ENCODE data around the gene PPP6R2. TPM values are rescaled to one million over a fixed set of nuclear protein-coding genes. Genes with fewer than 3 reads are reported as not detected.

PPP6R2 gene
- total and polyA plus RNA-seq, 2 of the 8 experiments (the other 6 are each of a cell fraction or from before 2014, with no cell fraction given) = 25.0 to 32.2 TPM

GRCh38 chr22:50338860-50339462 is 4.2 kb upstream of the PPP6R2 start:
- H2BK120ac ChIP-seq (replicated peaks; ENCODE audit: low read depth, low read length) = peak overlapping the region; percentile 22
- H3K9ac ChIP-seq (replicated peaks in 1 of 4; ENCODE audit: extremely low read depth in 1 of 4, low read depth in 3 of 4, low read length in 3 of 4) = peak overlapping the region in 1 of 4 experiments; percentile 28; a peak in 1 of 7 replicates
- H3K79me1 ChIP-seq (ENCODE audit: low read depth, low read length) = peaks cover 17% of the 10 kb centered on the region
- 82 to 100% methylated on average over 3 to 4 of the region's 4 CpGs for WGBS, 2 experiments (ENCODE audit: extremely low coverage in 1 of 2, insufficient coverage in 1 of 2, insufficient read length in 1 of 2, insufficient replicate concordance in 2 of 2, low coverage in 1 of 2, low lambda C conversion rate in 2 of 2, missing lambda C conversion rate in 1 of 2)
- H2AK5ac ChIP-seq (ENCODE audit: low read depth, low read length) = peak overlapping the region; percentile 69
- H3K23ac ChIP-seq (ENCODE audit: insufficient read length) = no peak overlapping the region
- peak overlapping the region; percentile 95 for H4K91ac ChIP-seq (replicated peaks; ENCODE audit: insufficient read length, low read length)
- no peak overlapping the region for H3K4me3 ChIP-seq (ENCODE audit: extremely low read depth in 1 of 4, insufficient read depth in 2 of 4, low read depth in 3 of 4, low read length in 4 of 4)
- H3K4me1 ChIP-seq (replicated peaks in 1 of 4; ENCODE audit: control insufficient read depth in 3 of 4, insufficient read depth in 4 of 4, low read length in 3 of 4) = peaks cover 0 to 2% (median under 1%) of the 10 kb centered on the region in 4 experiments; a peak in 3 of 7 replicates
- no peak overlapping the region for H4K5ac ChIP-seq (ENCODE audit: insufficient read length, low read depth, low read length)
- H3K18ac ChIP-seq (ENCODE audit: extremely low read depth, low read length) = no peak overlapping the region
- 0 out of 2 replicates have a peak overlapping the region, but pooled peaks have one; percentile 7 for H2BK12ac ChIP-seq (ENCODE audit: low read depth, low read length)
- peaks cover 0 to 3% of the 10 kb centered on the region in 2 experiments; a peak in 1 of 4 replicates for H3K9me3 ChIP-seq (ENCODE audit: insufficient read depth in 2 of 2, low read depth in 1 of 2, low read length in 1 of 2)
- peak overlapping the region in 1 of 2 experiments; percentile 14; a peak in 1 of 4 replicates for H3K4me2 ChIP-seq (ENCODE audit: insufficient read depth in 1 of 2, low read depth in 2 of 2, low read length in 2 of 2)
- H3K4ac ChIP-seq (replicated peaks; ENCODE audit: insufficient read length, low read depth, low read length) = peak overlapping the region; percentile 94
- no peaks in the 10 kb centered on the region for H3K79me2 ChIP-seq (ENCODE audit: control insufficient read depth in 1 of 2, insufficient read depth in 2 of 2, low read length in 2 of 2)
- H3K36me3 ChIP-seq (ENCODE audit: control insufficient read depth in 2 of 4, insufficient read depth in 4 of 4, low read length in 3 of 4) = no peaks in the 10 kb centered on the region; a peak in 1 of 8 replicates
- no peak overlapping the region for H2BK20ac ChIP-seq (ENCODE audit: low read length)
- no peak overlapping the region for H3K14ac ChIP-seq (ENCODE audit: insufficient read length)
- no peak overlapping the region for H2BK5ac ChIP-seq (ENCODE audit: low read depth, low read length)
- 0 out of 2 replicates have a peak overlapping the region, but pooled peaks have one; percentile 10 for H2BK15ac ChIP-seq (ENCODE audit: low read length)
- no peak overlapping the region for H4K8ac ChIP-seq (ENCODE audit: extremely low read depth, insufficient read depth, low read length)
- FAIRE-seq (no peak), DNase-seq (ENCODE audit: low read depth in 1 of 2, low spot score in 2 of 2) (no peak)
- POLR2A ChIA-PET (ENCODE audit: partially characterized antibody) = no interaction called here
- peaks cover 0 to 5% (median 0%) of the 10 kb centered on the region in 4 experiments; a peak in 3 of 7 replicates for H3K27me3 ChIP-seq (replicated peaks in 1 of 4; ENCODE audit: control insufficient read depth in 3 of 4, extremely low read depth in 1 of 4, insufficient read depth in 3 of 4, low read length in 3 of 4)
- H3K56ac ChIP-seq (replicated peaks; ENCODE audit: insufficient read length, low read depth, low read length) = peak overlapping the region; percentile 100
- no peak overlapping the region for H2AFZ ChIP-seq (ENCODE audit: low read length)
- peaks cover 40% of the 10 kb centered on the region; the same call in 1 of the 2 replicates for H3K23me2 ChIP-seq (ENCODE audit: low read depth, low read length)
- H3K27ac ChIP-seq (ENCODE audit: low read depth, low read length) = no peak overlapping the region
- CTCF ChIA-PET (ENCODE audit: partially characterized antibody) = no interaction called here
- H4K20me1 ChIP-seq (replicated peaks in 1 of 2; ENCODE audit: control insufficient read depth in 1 of 2, insufficient read depth in 2 of 2, low read length in 2 of 2) = peaks cover 2 to 33% of the 10 kb centered on the region in 2 experiments
- TF ChIP-seq GTF2F1 (IDR thresholded peaks at IDR 0.05; ENCODE audit: borderline replicate concordance, low read depth, low read length) = no peak
- TF ChIP-seq EP300 (IDR thresholded peaks at IDR 0.05; ENCODE audit: borderline replicate concordance in 1 of 2, low read depth in 2 of 2, low read length in 2 of 2) = no peak
- no peak for TF ChIP-seq BCL11A (IDR thresholded peaks at IDR 0.05; ENCODE audit: low read depth in 2 of 2, low read length in 2 of 2)
